Trophoblast cell (in vitro differentiated cells and primary cell): ENCODE data around the gene ARPC1B.
"Not testable (repeated sequence)": the region's sequence is repeated elsewhere in the genome, so short reads cannot be mapped to it uniquely, and the experiment has no call there.

Experiments
- DNase-seq, 2 donors: peaks; one replicate each; pipeline ENCODE4 v3.0.0-alpha.2; 2016
- H2AFZ ChIP-seq: 2 replicates; pipeline ENCODE4 v1.6.1; 2013; ENCODE audit warnings: low read length, moderate library complexity, mild to moderate bottlenecking; ENCODE audit not compliant: insufficient read depth, poor library complexity
- H2AK5ac ChIP-seq: 2 replicates; pipeline ENCODE4 v1.6.1; 2013; ENCODE audit warnings: mild to moderate bottlenecking, low read length
- H2BK120ac ChIP-seq: 2 replicates; pipeline ENCODE4 v1.6.1; 2013; ENCODE audit warnings: low read length, mild to moderate bottlenecking, moderate library complexity; ENCODE audit not compliant: insufficient read depth, poor library complexity
- H2BK12ac ChIP-seq: 2 replicates; pipeline ENCODE4 v1.6.1; 2013; ENCODE audit warnings: mild to moderate bottlenecking, low read length, moderate library complexity
- H2BK5ac ChIP-seq: 2 replicates; pipeline ENCODE4 v1.6.1; 2013; ENCODE audit warnings: low read length, low read depth, moderate library complexity, mild to moderate bottlenecking; ENCODE audit not compliant: poor library complexity
- H3K14ac ChIP-seq: 2 replicates; pipeline ENCODE4 v1.6.1; 2013; ENCODE audit warnings: mild to moderate bottlenecking, low read length
- H3K18ac ChIP-seq: 2 replicates; pipeline ENCODE4 v1.6.1; 2013; ENCODE audit warnings: mild to moderate bottlenecking, low read length
- H3K23ac ChIP-seq: 2 replicates; pipeline ENCODE4 v1.6.1; 2013; ENCODE audit warnings: low read length
- H3K27ac ChIP-seq: 2 replicates; pipeline ENCODE4 v1.5.1; 2013; ENCODE audit warnings: low read depth, mild to moderate bottlenecking, inconsistent platforms, low read length, moderate library complexity
- H3K27me3 ChIP-seq: 2 replicates; pipeline ENCODE4 v1.6.1; 2013; ENCODE audit warnings: inconsistent platforms, mild to moderate bottlenecking, low read length, moderate library complexity; ENCODE audit not compliant: insufficient read depth
- H3K36me3 ChIP-seq, 2 experiments: 1 replicate in 1 of 2; 2 replicates in 1 of 2; pipeline ENCODE4 v1.6.1; 2013; ENCODE audit warnings: low read length in 2 of 2, mild to moderate bottlenecking in 2 of 2, moderate library complexity in 1 of 2; ENCODE audit not compliant: insufficient read depth in 2 of 2, control insufficient read depth in 1 of 2
- H3K4ac ChIP-seq: 2 replicates; pipeline ENCODE4 v1.6.1; 2013; ENCODE audit warnings: low read depth, mild to moderate bottlenecking, low read length, moderate library complexity
- H3K4me1 ChIP-seq, 2 experiments: 1 replicate in 1 of 2; 2 replicates in 1 of 2; pipeline ENCODE4 v1.6.1; 2013; ENCODE audit warnings: low read length in 2 of 2, mild to moderate bottlenecking in 2 of 2, moderate library complexity in 1 of 2; ENCODE audit not compliant: insufficient read depth in 2 of 2, control insufficient read depth in 1 of 2
- H3K4me2 ChIP-seq: 2 replicates; pipeline ENCODE4 v1.6.1; 2013; ENCODE audit warnings: inconsistent platforms, mild to moderate bottlenecking, low read length, moderate library complexity
- H3K4me3 ChIP-seq: 2 replicates; pipeline ENCODE4 v1.5.1; 2013; ENCODE audit warnings: mild to moderate bottlenecking, low read depth, low read length, inconsistent platforms
- H3K79me1 ChIP-seq: one replicate; pipeline ENCODE4 v1.6.1; 2013; ENCODE audit warnings: low read length
- H3K79me2 ChIP-seq: 2 replicates; pipeline ENCODE4 v1.6.1; 2013; ENCODE audit warnings: low read length, mild to moderate bottlenecking; ENCODE audit not compliant: control insufficient read depth, insufficient read depth, poor library complexity
- H3K9ac ChIP-seq: 2 replicates; pipeline ENCODE4 v1.6.1; 2013; ENCODE audit warnings: mild to moderate bottlenecking, low read length
- H3K9me3 ChIP-seq: 2 replicates; pipeline ENCODE4 v1.6.1; 2013; ENCODE audit warnings: low read depth, mild to moderate bottlenecking, control low read depth, inconsistent platforms, low read length; ENCODE audit not compliant: insufficient read depth
- H4K12ac ChIP-seq: 2 replicates; pipeline ENCODE4 v1.6.1; 2013; ENCODE audit warnings: low read depth, mild to moderate bottlenecking, low read length, moderate library complexity
- H4K8ac ChIP-seq: 2 replicates; pipeline ENCODE4 v1.6.1; 2013; ENCODE audit warnings: low read depth, mild to moderate bottlenecking, low read length, moderate library complexity
- H4K91ac ChIP-seq: one replicate; pipeline ENCODE4 v1.6.1; 2013; ENCODE audit warnings: low read depth, mild to moderate bottlenecking, low read length, moderate library complexity
- WGBS: extraction: QIAGEN DNeasy Blood & Tissue Kit; methylation state at CpG from one replicate; pipeline ENCODE4 v1.1.7; 2013; ENCODE audit warnings: missing lambda C conversion rate; ENCODE audit not compliant: insufficient read length, insufficient coverage; ENCODE audit errors: extremely low coverage; 5-methylcytosine and 5-hydroxymethylcytosine counted together

ARPC1B gene

DNA sequence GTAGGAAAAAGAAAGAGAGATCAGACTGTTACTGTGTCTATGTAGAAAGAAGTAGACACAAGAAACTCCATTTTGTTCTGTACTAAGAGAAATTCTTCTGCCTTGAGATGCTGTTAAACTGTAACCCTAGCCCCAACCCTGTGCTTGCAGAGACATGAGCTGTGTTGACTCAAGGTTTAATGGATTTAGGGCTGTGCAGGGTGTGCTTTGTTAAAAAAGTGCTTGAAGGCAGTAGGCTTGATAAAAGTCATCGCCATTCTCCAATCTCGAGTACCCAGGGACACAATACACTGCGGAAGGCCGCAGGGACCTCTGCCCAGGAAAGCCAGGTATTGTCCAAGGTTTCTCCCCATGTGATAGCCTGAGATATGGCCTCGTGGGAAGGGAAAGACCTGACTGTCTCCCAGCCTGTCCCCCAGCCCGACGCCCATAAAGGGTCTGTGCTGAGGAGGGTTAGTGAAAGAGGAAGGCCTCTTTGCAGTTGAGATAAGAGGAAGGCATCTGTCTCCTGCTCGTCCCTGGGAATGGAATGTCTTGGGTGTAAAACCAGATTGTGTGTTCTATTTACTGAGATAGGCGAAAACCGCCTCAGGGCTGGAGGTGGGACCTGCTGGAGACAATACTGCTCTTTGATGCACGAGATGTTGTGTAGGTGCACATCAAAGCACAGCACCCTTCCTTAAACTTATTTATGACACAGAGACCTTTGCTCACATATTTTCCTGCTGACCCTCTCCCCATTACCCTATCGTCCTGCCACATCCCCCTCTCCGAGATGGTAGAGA, 57.4 kb downstream of the ARPC1B start:
- not testable (repeated sequence) for H3K18ac ChIP-seq, H3K79me1 ChIP-seq, H2BK12ac ChIP-seq, H3K4me3 ChIP-seq, H2AFZ ChIP-seq, H3K23ac ChIP-seq, H3K27me3 ChIP-seq, H4K12ac ChIP-seq, H3K9ac ChIP-seq, H3K4ac ChIP-seq, H3K9me3 ChIP-seq, H3K14ac ChIP-seq, H2BK5ac ChIP-seq, H4K91ac ChIP-seq, H4K8ac ChIP-seq, H3K79me2 ChIP-seq, H2AK5ac ChIP-seq
- H3K36me3 ChIP-seq: peaks cover 49 to 57% of the 10 kb centered on the region in 2 experiments
- peak; percentile 45 to 54 for DNase-seq
- H3K4me1 ChIP-seq: peaks cover 13 to 25% of the 10 kb centered on the region in 2 experiments
- WGBS: no CpG with 5 or more reads among the region's 13 CpGs
- peak overlapping the region; percentile 20 for H3K4me2 ChIP-seq
- H2BK120ac ChIP-seq: peak overlapping the region; percentile 55
- peak overlapping the region; percentile 74 for H3K27ac ChIP-seq

DNA sequence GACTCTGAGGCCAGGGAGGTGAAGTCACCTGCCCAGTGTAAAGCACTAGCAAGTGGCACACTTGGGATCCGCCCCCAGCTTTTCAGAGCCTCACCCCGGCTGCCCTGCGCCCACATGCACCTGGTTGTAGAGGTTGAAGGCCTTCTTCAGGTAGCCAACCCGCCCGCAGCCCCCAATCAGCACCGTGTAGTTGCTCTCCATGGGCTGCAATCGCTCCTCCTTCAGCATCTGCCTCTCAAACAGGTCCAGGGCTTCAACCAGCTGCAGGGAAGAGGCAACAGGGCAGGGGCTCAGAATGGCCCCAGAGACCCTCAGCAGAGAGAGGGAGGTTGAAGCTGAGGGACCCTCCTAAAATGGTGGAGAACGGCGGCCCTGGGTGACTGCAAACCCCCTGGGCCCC, 58.6 kb downstream of the ARPC1B start:
- H3K79me2 ChIP-seq: peaks cover 7% of the 10 kb centered on the region
- H3K36me3 ChIP-seq: peaks cover 49 to 57% of the 10 kb centered on the region in 2 experiments
- no peak overlapping the region for H3K4me2 ChIP-seq
- peaks cover 18 to 31% of the 10 kb centered on the region in 2 experiments for H3K4me1 ChIP-seq
- no peak overlapping the region for H4K8ac ChIP-seq
- no peak overlapping the region for H2BK120ac ChIP-seq
- DNase-seq: no peak
- H3K79me1 ChIP-seq: peaks cover 2% of the 10 kb centered on the region
- no peak overlapping the region for H3K4me3 ChIP-seq
- H4K91ac ChIP-seq: peak overlapping the region; percentile 8
- no peak overlapping the region for H2BK12ac ChIP-seq
- no peak overlapping the region for H3K23ac ChIP-seq
- no peak overlapping the region for H3K14ac ChIP-seq
- no peak overlapping the region for H4K12ac ChIP-seq
- H3K18ac ChIP-seq: peak overlapping the region; percentile 25
- no peaks in the 10 kb centered on the region for H3K27me3 ChIP-seq
- peak overlapping the region; percentile 35 for H2AK5ac ChIP-seq
- no peaks in the 10 kb centered on the region for H3K9me3 ChIP-seq
- no peak overlapping the region for H2BK5ac ChIP-seq
- no peak overlapping the region for H3K9ac ChIP-seq
- no CpG with 5 or more reads among the region's 9 CpGs for WGBS
- H2AFZ ChIP-seq: no peak overlapping the region
- H3K4ac ChIP-seq: no peak overlapping the region
- peak overlapping the region; percentile 11 for H3K27ac ChIP-seq

DNA sequence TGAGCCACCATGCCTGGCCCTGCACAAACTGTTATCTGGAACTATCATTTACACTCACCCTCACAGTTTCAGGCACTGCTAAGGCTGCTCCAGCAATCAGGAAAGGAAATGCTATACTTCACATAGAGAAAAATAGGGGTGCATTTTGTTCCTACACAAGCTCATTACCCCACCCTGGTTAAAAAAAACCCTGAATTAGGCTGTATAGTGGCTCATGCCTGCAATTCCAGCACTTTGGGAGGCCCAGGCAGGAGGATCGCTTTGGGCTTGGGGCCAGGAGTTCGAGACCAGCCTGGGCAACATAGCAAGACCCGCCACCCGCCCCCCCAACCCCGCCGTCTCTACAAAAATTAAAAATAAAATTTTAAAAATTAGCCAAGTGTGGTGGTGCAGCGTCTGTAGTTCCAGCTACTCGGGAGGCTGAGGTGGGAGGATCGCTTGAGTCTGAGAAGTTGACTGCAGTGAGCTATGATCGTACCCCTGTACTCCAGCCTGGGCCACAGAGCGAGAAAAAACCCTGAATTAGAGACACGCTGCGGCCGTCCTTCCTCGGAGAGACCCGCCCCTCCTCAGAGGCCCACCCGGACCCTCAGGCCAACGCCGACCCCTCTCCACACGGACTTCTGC, 63.5 kb downstream of the ARPC1B start:
- Histone ChIP-seq H3K27ac (peak overlapping the region; percentile 69), H4K91ac (peak overlapping the region; percentile 67), H4K12ac (peak overlapping the region; percentile 78), H2AFZ (no peak overlapping the region), H3K9me3 (no peaks in the 10 kb centered on the region), H2AK5ac (peak overlapping the region; percentile 4), H4K8ac (peak overlapping the region; percentile 79), H3K4me3 (peak overlapping the region; percentile 95), H2BK120ac (peak overlapping the region; percentile 16), H3K4me1 (peaks cover 14 to 24% of the 10 kb centered on the region in 2 experiments), H3K79me1 (peaks cover 7% of the 10 kb centered on the region), H2BK12ac (no peak overlapping the region), H2BK5ac (peak overlapping the region; percentile 53), H3K14ac (peak overlapping the region; percentile 56), H3K23ac (no peak overlapping the region), H3K18ac (peak overlapping the region; percentile 70), H3K4me2 (peak overlapping the region; percentile 93), H3K9ac (peak overlapping the region; percentile 94), H3K27me3 (no peaks in the 10 kb centered on the region), H3K4ac (peak overlapping the region; percentile 94), H3K36me3 (peaks cover 21 to 24% of the 10 kb centered on the region in 2 experiments), H3K79me2 (peaks cover 16% of the 10 kb centered on the region)
- no CpG with 5 or more reads among the region's 20 CpGs for WGBS
- DNase-seq: no peak

DNA sequence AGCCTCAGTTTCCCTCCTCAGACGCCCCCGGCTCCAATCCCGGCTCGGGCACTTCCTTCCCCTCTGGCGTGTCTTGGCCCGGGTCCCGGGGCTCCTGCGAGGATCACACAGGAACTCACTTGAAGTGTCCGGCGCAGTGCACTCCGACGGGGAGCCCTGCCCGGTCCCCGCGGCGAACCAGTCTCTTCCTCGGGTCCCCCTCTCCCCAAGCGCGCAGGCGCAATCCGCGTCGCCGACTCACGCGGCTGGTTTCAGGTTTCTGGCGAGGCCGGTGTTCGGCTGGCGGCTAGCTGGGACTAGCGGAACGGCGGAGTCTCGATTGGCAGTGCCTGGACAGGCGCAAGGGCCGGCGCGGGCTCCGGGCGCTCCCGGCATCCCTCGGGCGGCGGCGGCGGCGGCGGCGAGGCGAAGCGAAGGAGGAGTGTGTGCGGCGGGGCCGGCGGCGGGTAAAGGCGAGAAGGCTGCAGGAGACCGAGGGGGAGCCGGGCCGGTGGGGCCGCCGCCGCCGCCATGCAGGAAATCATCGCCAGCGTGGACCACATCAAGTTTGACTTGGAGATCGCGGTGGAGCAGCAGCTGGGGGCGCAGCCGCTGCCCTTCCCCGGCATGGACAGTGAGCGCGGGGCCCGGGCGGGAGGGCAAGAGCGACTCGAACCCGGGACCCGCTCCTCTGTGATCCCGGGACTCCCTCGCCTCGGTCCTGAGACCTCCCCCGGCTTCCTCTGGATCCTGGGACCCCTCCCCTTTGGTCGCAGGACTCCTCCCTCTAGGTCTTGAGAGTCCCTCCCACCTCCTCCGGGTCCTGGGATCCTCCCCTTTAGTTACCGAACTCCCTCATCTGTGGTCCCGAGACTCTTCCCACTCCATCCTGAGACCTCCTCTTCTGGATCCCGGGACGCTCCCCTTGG, 64.3 kb downstream of the ARPC1B start, which contains the start of the genes CPSF4 and PTCD1:
Gene CPSF4, plus strand, starts transcription at position 371 of the 908 bp plus-strand sequence. Its CDS starts 140 bp downstream, at position 511.
Gene PTCD1, minus strand, starts transcription at position 226 of the 908 bp plus-strand sequence. CDS start 3,556 bp downstream, outside the sequence.
- H2BK120ac ChIP-seq: peak within 1 kb of the TSS; percentile 92
- peak; percentile 94 to 97 for DNase-seq
- H4K8ac ChIP-seq: peak within 1 kb of the TSS; percentile 97
- no peaks in the 10 kb centered on the region for H3K27me3 ChIP-seq
- H3K4me1 ChIP-seq: peaks cover 10 to 22% of the 10 kb centered on the region in 2 experiments
- peak within 1 kb of the TSS; percentile 94 for H3K4ac ChIP-seq
- peak within 1 kb of the TSS; percentile 93 for H3K4me2 ChIP-seq
- peak within 1 kb of the TSS; percentile 94 for H3K9ac ChIP-seq
- peak within 1 kb of the TSS; percentile 98 for H3K14ac ChIP-seq
- H3K9me3 ChIP-seq: no peaks in the 10 kb centered on the region
- H3K79me2 ChIP-seq: peaks cover 16% of the 10 kb centered on the region
- WGBS: no CpG with 5 or more reads among the region's 89 CpGs
- peaks cover 17 to 21% of the 10 kb centered on the region in 2 experiments for H3K36me3 ChIP-seq
- H3K18ac ChIP-seq: peak within 1 kb of the TSS; percentile 96
- peaks cover 8% of the 10 kb centered on the region for H3K79me1 ChIP-seq
- H2BK12ac ChIP-seq: no peak within 1 kb of the TSS
- H4K91ac ChIP-seq: peak within 1 kb of the TSS; percentile 97
- peak within 1 kb of the TSS; percentile 92 for H3K27ac ChIP-seq
- peak within 1 kb of the TSS; percentile 95 for H3K4me3 ChIP-seq
- H2BK5ac ChIP-seq: peak within 1 kb of the TSS; percentile 89
- peak within 1 kb of the TSS; percentile 88 for H4K12ac ChIP-seq
- H2AK5ac ChIP-seq: peak within 1 kb of the TSS; percentile 38
- H2AFZ ChIP-seq: peak within 1 kb of the TSS; percentile 98
- no peak within 1 kb of the TSS for H3K23ac ChIP-seq
